RWPE2 (cell line): ENCODE data around the gene RDH11.

Experiments used
- ATAC-seq: fragments of 200-7000 bp; cut with Tn5 transposase; 3 replicates; pipeline ENCODE4 v1.9.1; 2021; ENCODE audit warnings: low read depth
- DNase-seq: peaks from one replicate; pipeline ENCODE4 v3.0.0-alpha.2; 2020; ENCODE audit warnings: low spot score
- H3K27ac ChIP-seq: fragments of 450-650 bp; 2 replicates; pipeline ENCODE4 v1.5.1; 2017; ENCODE audit warnings: mild to moderate bottlenecking; ENCODE audit not compliant: poor library complexity, severe bottlenecking
- H3K27me3 ChIP-seq: fragments of 250-450 bp; sonication (Bioruptor Pico); 2 replicates; pipeline ENCODE4 v1.5.1; 2021; ENCODE audit warnings: mild to moderate bottlenecking, moderate library complexity; ENCODE audit not compliant: insufficient read depth, poor library complexity, severe bottlenecking
- H3K36me3 ChIP-seq: fragments of 250-450 bp; sonication (Bioruptor Pico); 2 replicates; pipeline ENCODE4 v1.5.1; 2020; ENCODE audit warnings: low read depth, mild to moderate bottlenecking, moderate library complexity
- H3K4me1 ChIP-seq: fragments of 250-450 bp; sonication (Bioruptor Pico); 2 replicates; pipeline ENCODE4 v1.5.1; 2021; ENCODE audit warnings: mild to moderate bottlenecking, moderate library complexity; ENCODE audit not compliant: insufficient read depth, poor library complexity, severe bottlenecking
- H3K4me3 ChIP-seq: fragments of 250-450 bp; sonication (Bioruptor Pico); 2 replicates; pipeline ENCODE4 v1.5.1; 2021; ENCODE audit warnings: mild to moderate bottlenecking, moderate library complexity; ENCODE audit not compliant: severe bottlenecking
- H3K9me3 ChIP-seq: fragments of 250-450 bp; sonication (Bioruptor Pico); 2 replicates; pipeline ENCODE4 v1.5.1; 2021; ENCODE audit warnings: mild to moderate bottlenecking, moderate library complexity; ENCODE audit not compliant: severe bottlenecking
- CTCF ChIP-seq: fragments of 450-650 bp; IDR thresholded peaks from one replicate; pipeline ENCODE4 v1.5.1; 2017; ENCODE audit warnings: mild to moderate bottlenecking, moderate library complexity; ENCODE audit not compliant: poor library complexity, severe bottlenecking

RDH11 gene

GRCh38 chr14:67630186-67630585 is 65.4 kb downstream of the RDH11 start:
- Histone ChIP-seq H3K27me3 (no peaks in the 10 kb centered on the region), H3K36me3 (no peaks in the 10 kb centered on the region), H3K4me3 (no peak overlapping the region), H3K9me3 (no peaks in the 10 kb centered on the region), H3K27ac (no peak overlapping the region), H3K4me1 (peaks cover 1% of the 10 kb centered on the region)
- no peak for TF ChIP-seq CTCF
- DNase-seq (no peak), ATAC-seq (no peak)

GRCh38 chr14:67627519-67627918 is 68.0 kb downstream of the RDH11 start:
- DNase-seq (no peak), ATAC-seq (no peak)
- TF ChIP-seq CTCF: no peak
- no peak overlapping the region for H3K4me3 ChIP-seq
- H3K27me3 ChIP-seq: no peaks in the 10 kb centered on the region
- no peaks in the 10 kb centered on the region for H3K36me3 ChIP-seq
- H3K9me3 ChIP-seq: no peaks in the 10 kb centered on the region
- no peak overlapping the region for H3K27ac ChIP-seq
- peaks cover 15% of the 10 kb centered on the region for H3K4me1 ChIP-seq
